ENCODE results near the gene NEB.
"Not testable (repeated sequence)": the region's sequence is repeated elsewhere in the genome, so short reads cannot be mapped to it uniquely, and the experiment has no call there.

The NEB gene

GRCh38 chr2:151688719-151689118, 45.6 kb downstream of the NEB start:
- no peak for DNase-seq

- no peak for DNase-seq
Observed at GRCh38 chr2:151682459-151683003, 51.7 kb downstream of the NEB start.

- no peak for DNase-seq
Observed at GRCh38 chr2:151681051-151681450, 53.2 kb downstream of the NEB start.

DNA sequence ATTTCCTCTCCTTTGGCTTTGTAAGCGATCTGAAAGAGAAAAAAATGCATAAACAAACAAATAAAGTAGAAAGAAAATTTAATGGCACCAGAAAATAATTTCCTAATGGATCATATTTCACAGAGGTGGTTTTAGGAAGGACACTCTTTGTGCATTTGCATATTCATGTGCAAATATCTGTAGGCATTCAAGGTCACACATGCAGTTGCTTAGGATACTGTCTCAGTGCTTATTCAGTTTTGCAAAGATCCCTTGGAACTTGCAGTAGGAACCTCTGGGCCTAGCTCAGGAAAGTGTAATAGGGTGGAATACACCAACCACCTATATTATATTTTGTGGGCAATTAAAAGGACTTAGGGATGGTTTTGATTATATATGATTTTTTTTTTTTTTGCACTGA, 54.3 kb downstream of the NEB start:
- DNase-seq, result no peak

DNA sequence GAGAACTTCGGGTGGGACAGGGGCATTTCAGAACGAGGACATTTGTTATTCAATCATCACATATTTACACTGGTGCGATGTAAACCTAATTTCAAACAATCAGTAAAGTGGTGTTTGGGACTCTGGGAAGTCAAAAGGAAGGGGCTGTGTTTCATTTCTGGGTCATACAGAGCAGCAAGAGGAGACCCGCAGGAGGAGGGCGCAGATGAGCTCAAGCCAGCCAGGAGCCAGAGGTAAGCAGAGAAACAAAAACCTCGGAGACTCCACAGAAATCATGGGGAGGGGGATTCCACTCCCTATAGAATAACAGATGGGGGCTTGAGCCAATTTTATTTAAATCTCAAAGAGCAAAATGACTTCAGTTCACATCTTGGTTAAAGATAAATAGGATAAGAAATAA, 55.4 kb downstream of the NEB start:
- DNase-seq, result no peak

GRCh38 chr2:151673016-151673415, 61.3 kb downstream of the NEB start:
- DNase-seq, result no peak

GRCh38 chr2:151672277-151672676, 62.0 kb downstream of the NEB start:
- DNase-seq, result no peak

DNA sequence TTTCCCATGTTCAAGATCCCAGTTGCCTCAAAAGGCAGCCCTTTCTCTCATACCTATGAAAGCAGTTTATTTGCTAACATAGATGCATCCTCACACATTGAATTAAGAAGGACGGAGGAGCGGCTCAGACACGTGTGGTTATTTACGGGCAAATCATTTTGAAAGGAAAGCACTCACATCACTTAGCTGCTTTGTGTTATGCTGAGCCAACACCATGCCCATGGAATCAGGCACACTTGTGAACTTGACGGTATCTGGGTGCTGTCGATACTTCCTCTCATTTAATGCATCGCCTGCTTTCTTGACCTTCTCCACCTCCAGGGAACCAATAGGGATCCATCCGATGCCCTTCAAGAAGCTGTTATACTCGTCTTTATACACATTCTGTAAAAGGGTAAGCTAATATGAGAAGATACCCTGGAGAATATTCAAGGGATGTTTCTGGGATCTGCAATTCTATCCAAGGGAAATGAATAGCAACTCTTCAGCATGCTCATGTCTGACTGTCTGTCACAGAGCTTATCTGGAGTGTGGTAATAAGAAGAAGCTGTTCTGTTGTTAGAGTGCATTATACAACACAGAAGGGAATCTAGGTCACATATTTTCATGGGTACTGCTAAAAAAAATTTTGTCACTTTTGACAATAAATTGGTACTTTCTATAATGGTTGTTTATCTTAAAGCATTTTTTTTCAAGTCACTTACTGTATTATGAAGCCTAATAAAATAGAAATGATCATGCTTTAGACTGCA, 63.3 kb downstream of the NEB start:
- DNase-seq, result no peak

GRCh38 chr2:151670346-151670745, 63.9 kb downstream of the NEB start:
- DNase-seq, result no peak

GRCh38 chr2:151669585-151670081, 64.6 kb downstream of the NEB start:
- no peak for DNase-seq

- no peak for DNase-seq
Observed at GRCh38 chr2:151668737-151669136, 65.5 kb downstream of the NEB start.

- DNase-seq, result no peak
Observed at GRCh38 chr2:151665959-151666358, 68.3 kb downstream of the NEB start.

DNA sequence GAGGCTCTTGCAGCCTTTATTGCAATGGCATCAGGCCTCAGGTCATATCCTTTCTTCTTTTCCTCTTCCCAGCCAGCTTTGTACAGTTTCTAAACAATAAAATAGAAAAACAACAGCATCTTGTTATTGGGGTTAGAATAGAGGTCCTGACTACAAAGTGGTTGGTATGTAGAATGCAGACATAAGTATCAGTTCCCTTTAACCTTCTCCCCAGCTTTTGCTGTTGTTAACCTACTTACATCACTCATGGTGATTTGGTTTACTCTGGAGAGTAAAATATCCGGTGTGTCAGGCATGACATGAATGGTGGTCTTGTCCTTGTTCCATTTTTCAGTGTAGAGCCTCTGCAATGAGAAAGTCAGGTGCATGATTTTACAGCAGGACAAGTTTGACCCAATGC, 69.8 kb downstream of the NEB start:
- DNase-seq, result no peak

- DNase-seq, result no peak
Observed at GRCh38 chr2:151661625-151662024, 72.7 kb downstream of the NEB start.

DNA sequence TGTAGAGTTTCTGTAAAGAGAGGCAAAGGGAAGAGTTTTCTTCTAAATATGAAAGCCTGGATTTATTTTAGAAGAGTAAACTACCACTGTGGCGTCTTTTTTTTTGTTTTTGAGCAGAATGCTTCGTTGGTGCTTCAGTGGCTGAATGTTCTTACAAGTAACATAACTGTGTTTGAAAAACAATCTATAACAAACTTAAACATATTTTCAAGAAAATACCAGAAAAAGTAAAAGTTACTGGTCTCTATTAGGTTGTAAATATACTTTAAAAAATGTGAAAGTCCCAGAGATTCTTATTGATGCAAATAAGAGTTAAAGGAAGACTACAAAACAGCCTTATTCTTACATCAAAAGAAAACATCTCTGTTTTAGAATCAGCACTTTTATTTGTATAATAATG, 76.2 kb downstream of the NEB start:
- no peak for DNase-seq

- no peak for DNase-seq
Observed at GRCh38 chr2:151657667-151658076, 76.6 kb downstream of the NEB start.

DNA sequence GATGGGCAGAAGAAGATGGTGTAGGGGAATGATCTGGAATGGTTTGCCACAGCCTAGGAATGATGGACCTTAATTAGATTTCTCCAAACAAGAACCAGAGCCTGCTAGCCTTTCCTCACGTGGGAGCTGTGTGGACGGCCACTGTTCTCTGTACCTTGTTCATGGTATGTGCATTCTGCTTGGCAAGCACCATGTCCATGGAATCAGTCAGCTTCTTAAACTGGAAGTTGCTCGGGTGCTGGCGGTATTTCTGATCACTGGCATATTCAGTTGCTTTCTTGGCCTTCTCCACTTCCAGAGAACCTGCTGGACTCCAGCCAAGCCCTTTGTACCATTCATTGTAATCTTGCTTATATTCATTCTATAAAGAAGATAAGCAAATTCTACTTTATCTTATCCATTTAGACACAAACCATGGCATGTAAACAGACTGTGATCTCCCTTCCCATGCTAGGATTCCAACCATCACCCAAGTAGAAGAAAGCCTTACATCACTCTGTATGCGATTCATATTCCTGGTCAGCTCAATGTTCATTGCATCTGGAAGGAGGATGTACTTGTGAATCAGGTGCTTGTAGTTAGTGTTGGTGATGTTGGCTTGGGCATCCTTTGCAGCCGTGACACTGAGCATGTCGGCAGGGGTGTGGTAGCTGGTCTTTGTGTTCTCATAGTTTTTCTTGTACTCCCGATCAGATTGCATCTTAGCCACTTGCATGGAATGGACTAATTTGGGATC, 78.4 kb downstream of the NEB start:
- no peak for DNase-seq

- DNase-seq, result no peak
Observed at GRCh38 chr2:151654891-151655290, 79.4 kb downstream of the NEB start.

GRCh38 chr2:151654085-151654484, 80.2 kb downstream of the NEB start:
- no peak for DNase-seq

DNA sequence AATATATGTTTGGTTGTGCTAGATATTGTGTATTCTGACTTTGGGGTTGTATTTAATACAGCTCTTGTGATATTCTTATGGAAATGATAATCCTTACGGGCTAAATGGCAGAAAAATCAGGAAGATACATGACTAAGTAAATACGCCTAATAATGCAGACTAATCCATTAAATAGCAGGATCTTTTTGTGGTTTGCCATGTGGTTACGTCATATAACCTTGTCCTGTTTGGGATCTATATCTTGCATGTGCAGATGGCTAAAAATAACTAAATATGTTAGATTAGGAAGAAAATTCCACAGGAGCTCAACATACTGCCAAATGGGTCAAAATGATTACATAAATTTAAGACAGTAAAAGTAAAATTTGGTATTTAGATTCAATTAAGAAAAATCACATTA, 83.0 kb downstream of the NEB start:
- no peak for DNase-seq

GRCh38 chr2:151650456-151650855, 83.8 kb downstream of the NEB start:
- no peak for DNase-seq

DNA sequence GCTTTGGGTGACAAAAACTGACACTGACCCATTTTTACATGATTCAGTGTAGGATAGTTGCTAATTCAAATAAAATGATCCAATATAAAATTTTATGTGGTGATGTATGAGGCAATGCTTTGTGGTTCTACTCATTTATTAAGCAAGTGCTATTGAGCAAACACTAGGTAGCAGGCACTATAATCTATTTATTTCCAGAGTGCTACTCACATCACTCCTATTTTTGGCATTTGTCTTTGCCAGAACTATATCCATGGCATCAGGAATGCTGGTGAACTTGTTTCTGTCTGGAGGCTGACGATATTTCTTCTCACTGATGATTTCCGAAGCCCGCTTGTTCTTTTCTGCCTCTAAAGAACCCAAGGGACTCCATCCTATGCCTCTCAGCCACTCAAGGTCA, 84.3 kb downstream of the NEB start:
- no peak for DNase-seq

DNA sequence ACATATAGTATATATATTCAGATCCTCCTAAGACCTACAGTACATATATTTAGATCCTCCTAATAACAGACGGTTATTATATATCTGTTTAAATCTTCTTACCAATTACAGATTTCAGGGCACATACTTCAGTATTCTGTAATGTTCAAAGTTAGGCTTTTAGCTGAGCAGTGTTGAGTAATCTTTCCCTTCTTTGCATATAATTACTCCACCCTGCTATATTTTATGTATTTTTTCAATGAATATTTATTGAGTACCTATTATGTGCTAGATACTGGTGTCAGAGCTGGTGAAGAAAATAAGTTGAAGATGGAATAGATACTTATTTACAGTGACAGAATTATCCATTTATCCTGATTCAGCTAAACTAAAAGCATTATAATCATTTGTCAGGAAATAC, 84.9 kb downstream of the NEB start:
- DNase-seq, result no peak

DNA sequence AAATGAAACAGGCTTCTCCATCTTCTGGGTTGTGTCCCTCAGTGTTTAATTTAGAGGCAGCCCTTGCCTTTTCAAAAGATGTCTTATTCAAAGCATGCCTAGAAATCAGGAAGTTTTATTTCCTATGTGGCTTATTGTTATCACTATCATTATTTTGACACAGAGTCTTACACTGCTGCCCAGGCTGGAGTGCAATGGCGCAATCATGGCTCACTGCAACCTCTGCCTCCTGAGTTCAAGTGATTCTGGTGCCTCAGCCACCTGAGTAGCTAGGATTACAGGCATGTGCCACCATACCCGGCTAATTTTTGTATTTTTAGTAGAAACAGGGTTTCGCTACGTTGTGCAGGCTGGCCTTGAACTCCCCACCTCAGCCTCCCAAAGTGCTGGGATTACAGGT, 87.8 kb downstream of the NEB start:
- DNase-seq, result not testable (repeated sequence)
